ENCODE data around the gene ZBTB40. TPM values are rescaled to one million over a fixed set of nuclear protein-coding genes. Genes with fewer than 3 reads are reported as not detected.
A peak's percentile ranks its signal among the peaks of the same experiment; 100 is the strongest.

The ZBTB40 gene
- total and polyA plus RNA-seq, 10 of the 15 experiments (the other 5 are each of a cell fraction or from before 2014, with no cell fraction given), result 1.9 to 14.4 (median 9.0) TPM

DNA sequence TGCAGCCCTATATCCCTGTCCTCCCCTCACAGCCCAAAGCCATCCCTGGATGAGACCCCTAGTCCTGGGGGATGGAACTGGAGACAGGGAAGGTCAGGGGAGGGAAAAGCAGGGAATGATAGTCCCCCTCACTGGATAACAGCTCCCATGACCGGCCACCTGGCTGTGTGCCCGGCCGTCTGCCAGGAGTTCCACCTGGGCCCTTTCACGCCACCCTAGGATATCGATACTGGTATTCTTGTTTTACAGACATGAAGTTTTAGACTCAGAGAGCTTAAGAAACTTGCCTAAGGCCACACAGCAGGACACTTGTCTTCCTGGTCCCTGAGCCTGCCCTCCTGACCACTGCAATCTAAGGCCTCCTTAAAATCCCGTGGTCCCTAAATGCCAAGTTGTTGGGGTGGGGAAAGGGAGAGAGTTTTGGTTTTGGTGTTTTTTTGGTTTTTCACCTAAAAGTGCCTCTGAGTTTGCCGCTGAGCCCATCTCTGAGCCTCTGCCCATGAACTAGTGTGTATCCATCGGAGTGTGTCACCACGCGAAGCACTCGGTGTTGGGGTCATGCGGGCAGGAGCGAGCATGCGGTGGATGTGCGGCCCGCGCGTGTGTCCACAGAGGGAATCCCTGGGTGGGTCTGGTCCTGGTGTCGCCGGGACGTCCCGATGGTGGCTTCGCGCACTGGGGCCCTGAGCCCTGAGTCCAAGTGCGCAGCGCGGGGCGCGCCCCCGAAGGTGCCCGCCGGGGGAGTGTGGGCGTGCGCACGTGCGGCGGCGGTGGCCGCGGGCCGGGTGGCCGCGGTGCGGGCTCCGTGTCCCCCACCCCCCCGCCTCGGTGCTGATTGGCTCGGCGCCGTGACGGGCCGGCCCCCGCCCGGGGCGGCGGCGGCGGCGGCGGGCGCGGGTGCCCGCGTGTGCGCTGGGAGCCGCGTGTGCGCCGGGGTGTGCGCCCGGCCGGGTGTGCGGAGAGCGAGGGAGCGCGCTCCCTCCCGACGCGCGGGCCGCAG, 111.2 kb downstream of the ZBTB40 start, which contains the start of gene EPHA8:
TSS of gene EPHA8 (plus strand) at position 906 of the 1,000 bp plus-strand sequence. CDS start 147 bp downstream, outside the sequence.
- SMC1A ChIA-PET (ENCODE audit: uncharacterized antibody, unreplicated experiment), result interaction anchor here (0.6 kb wide), 1 partner anchor 104 kb away, joined by 3 read pairs; no protein-coding TSS in a partner anchor
- WGBS (ENCODE audit: insufficient coverage, insufficient replicate concordance, low lambda C conversion rate, missing lambda C conversion rate), result 48% methylated on average over 22 of the region's 81 CpGs
- H3K27me3 ChIP-seq (replicated peaks in 1 of 2; ENCODE audit: control insufficient read depth in 2 of 2, insufficient read depth in 2 of 2, low read length in 1 of 2), result peaks cover 6 to 16% of the 10 kb centered on the region in 2 experiments; a peak in 2 of 4 replicates
- DNase-seq (ENCODE audit: low read depth, low spot score), result no peak
- no peak for TF ChIP-seq ATF7 (IDR thresholded peaks at IDR 0.05; ENCODE audit: low read depth)
- peak in 1 of 2 experiments; percentile 16; a peak in 1 of 4 replicates for TF ChIP-seq BHLHE40 (IDR thresholded peaks at IDR 0.05; ENCODE audit: borderline replicate concordance in 1 of 2, low read depth in 2 of 2, low read length in 1 of 2)
- RAD21 ChIA-PET (ENCODE audit: unreplicated experiment), result no interaction called here
- CTCF ChIA-PET, result no interaction called here
- H2AFZ ChIP-seq (ENCODE audit: control insufficient read depth, low read depth, low read length), result no peak within 1 kb of the TSS
- no peaks in the 10 kb centered on the region for H4K20me1 ChIP-seq (ENCODE audit: control insufficient read depth, insufficient read depth)
- no peak within 1 kb of the TSS for H3K4me2 ChIP-seq (ENCODE audit: control insufficient read depth, insufficient read depth)
- in situ Hi-C loops (cut with MboI), result no loop called here
- ATAC-seq, result no peak
- no peak within 1 kb of the TSS for H3K9ac ChIP-seq (ENCODE audit: control insufficient read depth, insufficient read depth, low read length)
- no TSS peak for BruUV-seq (replicated peaks)
- POLR2A ChIA-PET, result no interaction called here
- H3K4me1 ChIP-seq (ENCODE audit: control insufficient read depth, insufficient read depth, low read length), result no peaks in the 10 kb centered on the region
- no peak for FAIRE-seq
- no peak within 1 kb of the TSS for H3K4me3 ChIP-seq
- H3K79me2 ChIP-seq (ENCODE audit: control insufficient read depth, insufficient read depth, low read length), result no peaks in the 10 kb centered on the region
- intact Hi-C loops (cut with micrococcal nuclease; ENCODE audit: unreplicated experiment), result no loop called here
- no peak within 1 kb of the TSS for H3K27ac ChIP-seq (ENCODE audit: control insufficient read depth, insufficient read depth)
- no peaks in the 10 kb centered on the region for H3K9me3 ChIP-seq (replicated peaks; ENCODE audit: control insufficient read depth, insufficient read depth, low read length)
- no peaks in the 10 kb centered on the region for H3K36me3 ChIP-seq (ENCODE audit: control insufficient read depth in 2 of 2, insufficient read depth in 2 of 2, low read length in 1 of 2)

DNA sequence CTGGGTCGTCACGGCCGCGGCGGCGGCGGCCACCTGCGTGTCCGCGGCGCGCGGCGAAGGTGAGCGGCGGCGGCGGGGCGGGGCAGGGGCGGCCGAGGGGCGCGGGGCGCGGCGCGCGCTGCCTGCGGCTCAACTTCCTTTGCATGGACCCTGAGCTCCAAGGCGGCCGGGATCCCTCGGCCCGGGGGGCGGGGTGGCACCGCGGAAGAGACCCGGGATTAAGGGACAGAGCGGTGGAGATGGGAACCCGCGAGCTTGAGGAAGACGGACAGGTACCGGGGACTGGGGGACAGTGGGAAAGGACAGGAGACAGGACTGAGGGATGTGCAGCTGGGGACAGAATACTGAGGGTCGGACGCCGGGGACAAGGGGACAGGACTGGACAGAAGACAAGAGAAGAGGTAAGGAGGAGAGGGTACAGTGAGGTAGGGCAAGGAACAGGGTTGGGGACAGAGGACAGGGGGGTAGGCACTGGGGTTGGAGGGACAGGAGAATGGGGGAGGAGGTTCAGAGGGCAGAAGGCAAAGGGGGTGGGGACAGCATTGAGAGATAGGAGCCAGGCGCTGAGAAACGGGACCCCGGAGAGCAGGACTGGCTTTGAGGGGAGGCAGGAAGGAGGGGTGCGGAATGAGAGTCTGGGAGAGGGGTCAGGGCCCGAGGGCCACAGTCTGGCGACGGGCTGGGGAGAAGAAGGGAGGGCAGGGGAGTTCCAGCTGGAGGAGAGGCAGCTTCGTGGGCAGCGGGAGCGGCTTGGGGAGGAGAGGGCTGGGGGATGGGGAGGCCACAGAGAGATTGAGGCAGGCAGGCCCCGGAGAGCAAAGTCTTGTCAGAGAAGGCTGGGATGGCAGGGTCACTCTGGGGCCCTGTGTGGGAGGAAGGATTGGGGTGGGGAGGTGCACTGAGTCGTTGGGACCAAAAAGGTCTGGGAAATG, 112.3 kb downstream of the ZBTB40 start:
- no TSS peak for BruUV-seq (replicated peaks)
- Histone ChIP-seq H3K36me3 (ENCODE audit: control insufficient read depth in 2 of 2, insufficient read depth in 2 of 2, low read length in 1 of 2) (no peaks in the 10 kb centered on the region), H3K27ac (ENCODE audit: control insufficient read depth, insufficient read depth) (no peak overlapping the region), H2AFZ (ENCODE audit: control insufficient read depth, low read depth, low read length) (no peak overlapping the region), H3K4me2 (ENCODE audit: control insufficient read depth, insufficient read depth) (no peak overlapping the region), H3K9me3 (replicated peaks; ENCODE audit: control insufficient read depth, insufficient read depth, low read length) (no peaks in the 10 kb centered on the region), H3K9ac (ENCODE audit: control insufficient read depth, insufficient read depth, low read length) (no peak overlapping the region), H3K79me2 (ENCODE audit: control insufficient read depth, insufficient read depth, low read length) (no peaks in the 10 kb centered on the region), H3K4me1 (ENCODE audit: control insufficient read depth, insufficient read depth, low read length) (no peaks in the 10 kb centered on the region), H3K27me3 (replicated peaks in 1 of 2; ENCODE audit: control insufficient read depth in 2 of 2, insufficient read depth in 2 of 2, low read length in 1 of 2) (peaks cover 6 to 16% of the 10 kb centered on the region in 2 experiments; a peak in 2 of 4 replicates), H3K4me3 (no peak overlapping the region), H4K20me1 (ENCODE audit: control insufficient read depth, insufficient read depth) (no peaks in the 10 kb centered on the region)
- ChIA-PET RAD21 (ENCODE audit: unreplicated experiment) (no interaction called here), SMC1A (ENCODE audit: uncharacterized antibody, unreplicated experiment) (interaction anchor here (0.6 kb wide), 1 partner anchor 103 kb away, joined by 3 read pairs; no protein-coding TSS in a partner anchor), POLR2A (no interaction called here), CTCF (no interaction called here)
- DNase-seq (ENCODE audit: low read depth, low spot score), result no peak
- in situ Hi-C loops (cut with MboI) (no loop called here), intact Hi-C loops (cut with micrococcal nuclease; ENCODE audit: unreplicated experiment) (no loop called here)
- 14% methylated on average over 22 of the region's 57 CpGs for WGBS (ENCODE audit: insufficient coverage, insufficient replicate concordance, low lambda C conversion rate, missing lambda C conversion rate)
- ATAC-seq, result no peak
- FAIRE-seq, result no peak
- no peak for TF ChIP-seq FOXM1 (IDR thresholded peaks at IDR 0.05; ENCODE audit: low read depth, low read length)
- TF ChIP-seq, protein P1, sequence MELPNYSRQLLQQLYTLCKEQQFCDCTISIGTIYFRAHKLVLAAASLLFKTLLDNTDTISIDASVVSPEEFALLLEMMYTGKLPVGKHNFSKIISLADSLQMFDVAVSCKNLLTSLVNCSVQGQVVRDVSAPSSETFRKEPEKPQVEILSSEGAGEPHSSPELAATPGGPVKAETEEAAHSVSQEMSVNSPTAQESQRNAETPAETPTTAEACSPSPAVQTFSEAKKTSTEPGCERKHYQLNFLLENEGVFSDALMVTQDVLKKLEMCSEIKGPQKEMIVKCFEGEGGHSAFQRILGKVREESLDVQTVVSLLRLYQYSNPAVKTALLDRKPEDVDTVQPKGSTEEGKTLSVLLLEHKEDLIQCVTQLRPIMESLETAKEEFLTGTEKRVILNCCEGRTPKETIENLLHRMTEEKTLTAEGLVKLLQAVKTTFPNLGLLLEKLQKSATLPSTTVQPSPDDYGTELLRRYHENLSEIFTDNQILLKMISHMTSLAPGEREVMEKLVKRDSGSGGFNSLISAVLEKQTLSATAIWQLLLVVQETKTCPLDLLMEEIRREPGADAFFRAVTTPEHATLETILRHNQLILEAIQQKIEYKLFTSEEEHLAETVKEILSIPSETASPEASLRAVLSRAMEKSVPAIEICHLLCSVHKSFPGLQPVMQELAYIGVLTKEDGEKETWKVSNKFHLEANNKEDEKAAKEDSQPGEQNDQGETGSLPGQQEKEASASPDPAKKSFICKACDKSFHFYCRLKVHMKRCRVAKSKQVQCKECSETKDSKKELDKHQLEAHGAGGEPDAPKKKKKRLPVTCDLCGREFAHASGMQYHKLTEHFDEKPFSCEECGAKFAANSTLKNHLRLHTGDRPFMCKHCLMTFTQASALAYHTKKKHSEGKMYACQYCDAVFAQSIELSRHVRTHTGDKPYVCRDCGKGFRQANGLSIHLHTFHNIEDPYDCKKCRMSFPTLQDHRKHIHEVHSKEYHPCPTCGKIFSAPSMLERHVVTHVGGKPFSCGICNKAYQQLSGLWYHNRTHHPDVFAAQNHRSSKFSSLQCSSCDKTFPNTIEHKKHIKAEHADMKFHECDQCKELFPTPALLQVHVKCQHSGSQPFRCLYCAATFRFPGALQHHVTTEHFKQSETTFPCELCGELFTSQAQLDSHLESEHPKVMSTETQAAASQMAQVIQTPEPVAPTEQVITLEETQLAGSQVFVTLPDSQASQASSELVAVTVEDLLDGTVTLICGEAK (IDR thresholded peaks at IDR 0.05; ENCODE audit: borderline replicate concordance), result no peak
- TF ChIP-seq NBN (IDR thresholded peaks at IDR 0.05), result no peak

Data from GM12878 (cell line).